ENCODE measurements around the gene ZSCAN18. TPM values are rescaled to one million over a fixed set of nuclear protein-coding genes. Genes with fewer than 3 reads are reported as not detected.
"Not testable (repeated sequence)": the region's sequence is repeated elsewhere in the genome, so short reads cannot be mapped to it uniquely, and the experiment has no call there.

Gene ZSCAN18
- 9.4 TPM for total RNA-seq

GRCh38 chr19:58097781-58098681 is at the start of gene ZSCAN18:
Gene ZSCAN18, minus strand, starts transcription at chr19:58098231. Its CDS starts 7,964 bp downstream, at chr19:58090267.
- ATAC-seq: peak; percentile 100

- ATAC-seq: not testable (repeated sequence)
These were observed 49.4 kb upstream of the ZSCAN18 start for GRCh38 chr19:58147475-58147874.

GRCh38 chr19:58145849-58146248 is 47.8 kb upstream of the ZSCAN18 start:
- ATAC-seq: no peak

GRCh38 chr19:58134244-58134643 is 36.2 kb upstream of the ZSCAN18 start:
- ATAC-seq: no peak

- ATAC-seq: no peak
These were observed 31.3 kb upstream of the ZSCAN18 start for GRCh38 chr19:58129284-58129683.

GRCh38 chr19:58128041-58128685 is 30.1 kb upstream of the ZSCAN18 start:
- ATAC-seq: no peak

- ATAC-seq: no peak
These were observed 25.3 kb upstream of the ZSCAN18 start for GRCh38 chr19:58123354-58123753.

- no peak for ATAC-seq
These were observed 21.1 kb upstream of the ZSCAN18 start for GRCh38 chr19:58118979-58119733.

- no peak for ATAC-seq
These were observed 20.0 kb upstream of the ZSCAN18 start for GRCh38 chr19:58117841-58118575.

GRCh38 chr19:58108546-58108817 is 10.5 kb upstream of the ZSCAN18 start:
- ATAC-seq: no peak

GRCh38 chr19:58107778-58108545 is 9.9 kb upstream of the ZSCAN18 start:
- no peak for ATAC-seq

GRCh38 chr19:58098682-58098998 is 609 bp upstream of the ZSCAN18 start:
- no peak for ATAC-seq

- ATAC-seq: no peak
These were observed 682 bp downstream of the ZSCAN18 start for GRCh38 chr19:58097349-58097748.

- ATAC-seq: no peak
These were observed 1.1 kb downstream of the ZSCAN18 start for GRCh38 chr19:58096884-58097283.

GRCh38 chr19:58095328-58095727 is 2.7 kb downstream of the ZSCAN18 start:
- ATAC-seq: no peak

GRCh38 chr19:58093071-58093470 is 5.0 kb downstream of the ZSCAN18 start:
- ATAC-seq: no peak

GRCh38 chr19:58091251-58091995 is 6.6 kb downstream of the ZSCAN18 start:
- ATAC-seq: no peak

- ATAC-seq: no peak
These were observed 8.2 kb downstream of the ZSCAN18 start for GRCh38 chr19:58089846-58090245.

GRCh38 chr19:58088521-58089052 is 9.4 kb downstream of the ZSCAN18 start:
- ATAC-seq: no peak

GRCh38 chr19:58086825-58087710 is 11.0 kb downstream of the ZSCAN18 start:
- peak; percentile 26 for ATAC-seq

Measured in esophagus mucosa (tissue), 1 donor.